OCI-LY3 (cell line): ENCODE results near the gene TRMT112.

Experiments used
- H2AFZ ChIP-seq: fragments of 200-600, 300-600 bp; shearing (Covaris generic); 2 replicates; pipeline ENCODE4 v1.6.0; 2014; ENCODE audit warnings: antibody characterized with exemption, low read depth, low read length
- H3K27ac ChIP-seq: fragments of 200-600, 300-600 bp; sonication (generic); 2 replicates; pipeline ENCODE4 v1.5.1; 2014; ENCODE audit warnings: mild to moderate bottlenecking, low read length, moderate library complexity, mixed read lengths
- H3K27me3 ChIP-seq: fragments of 200-600, 300-600 bp; sonication (generic); 2 replicates; pipeline ENCODE4 v1.6.1; 2014; ENCODE audit warnings: low read depth, low read length, mixed read lengths
- H3K36me3 ChIP-seq: fragments of 200-600, 300-600 bp; sonication (generic); replicated peaks from 2 replicates; pipeline ENCODE3; 2014; ENCODE audit warnings: low read depth, low read length, mixed read lengths
- H3K4me1 ChIP-seq: fragments of 300-600, 200-600 bp; sonication (generic); 2 replicates; pipeline ENCODE4 v1.6.1; 2014; ENCODE audit warnings: low read length, mixed read lengths
- H3K4me2 ChIP-seq: fragments of 200-600, 300-600 bp; sonication (generic); 2 replicates; pipeline ENCODE4 v1.6.1; 2014; ENCODE audit warnings: low read length, mixed read lengths
- H3K4me3 ChIP-seq: fragments of 300-600, 200-600 bp; sonication (generic); 2 replicates; pipeline ENCODE4 v1.5.1; 2014; ENCODE audit warnings: antibody characterized with exemption, mild to moderate bottlenecking, low read length, moderate library complexity
- H3K79me2 ChIP-seq: fragments of 300-600, 200-600 bp; shearing (Covaris generic); 2 replicates; pipeline ENCODE4 v1.6.1; 2014; ENCODE audit warnings: mild to moderate bottlenecking, low read length, mixed read lengths
- H3K9ac ChIP-seq: fragments of 300-600, 200-600 bp; shearing (Covaris generic); 2 replicates; pipeline ENCODE4 v1.6.0; 2014; ENCODE audit warnings: mild to moderate bottlenecking, low read length, moderate library complexity
- H3K9me3 ChIP-seq: fragments of 200-600, 300-600 bp; shearing (Covaris generic); 2 replicates; pipeline ENCODE4 v1.6.1; 2014; ENCODE audit warnings: low read length, mixed read lengths; ENCODE audit not compliant: insufficient read depth
- H4K20me1 ChIP-seq: fragments of 200-600, 300-600 bp; sonication (generic); 2 replicates; pipeline ENCODE4 v1.6.1; 2016; ENCODE audit warnings: low read length, mixed read lengths; ENCODE audit not compliant: insufficient read depth
- EZH2phosphoT487 ChIP-seq: fragments of 200-600 bp; shearing (Covaris generic); IDR thresholded peaks from 2 replicates; pipeline ENCODE4 v1.6.1; 2018; ENCODE audit warnings: antibody characterized with exemption, mixed run types, low read depth
- TF ChIP-seq, protein P1 (sequence below): fragments of 200-600, 300-600 bp; sonication (generic); IDR thresholded peaks from 2 replicates; pipeline ENCODE4 v1.5.1; 2014; ENCODE audit warnings: antibody characterized with exemption, low read length, low read depth

The TRMT112 gene

GRCh38 chr11:64298966-64299846 lies 18.2 kb downstream of the TRMT112 start:
- Histone ChIP-seq H3K27me3 (peaks cover 16% of the 10 kb centered on the region; the same call in 1 of the 2 replicates), H3K4me1 (peaks cover 12% of the 10 kb centered on the region), H3K9me3 (no peaks in the 10 kb centered on the region), H2AFZ (no peak overlapping the region), H3K27ac (no peak overlapping the region), H4K20me1 (no peaks in the 10 kb centered on the region), H3K4me2 (no peak overlapping the region), H3K36me3 (no peaks in the 10 kb centered on the region), H3K9ac (no peak overlapping the region), H3K79me2 (no peaks in the 10 kb centered on the region), H3K4me3 (no peak overlapping the region)
- TF ChIP-seq, protein P1, sequence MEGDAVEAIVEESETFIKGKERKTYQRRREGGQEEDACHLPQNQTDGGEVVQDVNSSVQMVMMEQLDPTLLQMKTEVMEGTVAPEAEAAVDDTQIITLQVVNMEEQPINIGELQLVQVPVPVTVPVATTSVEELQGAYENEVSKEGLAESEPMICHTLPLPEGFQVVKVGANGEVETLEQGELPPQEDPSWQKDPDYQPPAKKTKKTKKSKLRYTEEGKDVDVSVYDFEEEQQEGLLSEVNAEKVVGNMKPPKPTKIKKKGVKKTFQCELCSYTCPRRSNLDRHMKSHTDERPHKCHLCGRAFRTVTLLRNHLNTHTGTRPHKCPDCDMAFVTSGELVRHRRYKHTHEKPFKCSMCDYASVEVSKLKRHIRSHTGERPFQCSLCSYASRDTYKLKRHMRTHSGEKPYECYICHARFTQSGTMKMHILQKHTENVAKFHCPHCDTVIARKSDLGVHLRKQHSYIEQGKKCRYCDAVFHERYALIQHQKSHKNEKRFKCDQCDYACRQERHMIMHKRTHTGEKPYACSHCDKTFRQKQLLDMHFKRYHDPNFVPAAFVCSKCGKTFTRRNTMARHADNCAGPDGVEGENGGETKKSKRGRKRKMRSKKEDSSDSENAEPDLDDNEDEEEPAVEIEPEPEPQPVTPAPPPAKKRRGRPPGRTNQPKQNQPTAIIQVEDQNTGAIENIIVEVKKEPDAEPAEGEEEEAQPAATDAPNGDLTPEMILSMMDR: no peak
- TF ChIP-seq EZH2phosphoT487: no peak

DNA sequence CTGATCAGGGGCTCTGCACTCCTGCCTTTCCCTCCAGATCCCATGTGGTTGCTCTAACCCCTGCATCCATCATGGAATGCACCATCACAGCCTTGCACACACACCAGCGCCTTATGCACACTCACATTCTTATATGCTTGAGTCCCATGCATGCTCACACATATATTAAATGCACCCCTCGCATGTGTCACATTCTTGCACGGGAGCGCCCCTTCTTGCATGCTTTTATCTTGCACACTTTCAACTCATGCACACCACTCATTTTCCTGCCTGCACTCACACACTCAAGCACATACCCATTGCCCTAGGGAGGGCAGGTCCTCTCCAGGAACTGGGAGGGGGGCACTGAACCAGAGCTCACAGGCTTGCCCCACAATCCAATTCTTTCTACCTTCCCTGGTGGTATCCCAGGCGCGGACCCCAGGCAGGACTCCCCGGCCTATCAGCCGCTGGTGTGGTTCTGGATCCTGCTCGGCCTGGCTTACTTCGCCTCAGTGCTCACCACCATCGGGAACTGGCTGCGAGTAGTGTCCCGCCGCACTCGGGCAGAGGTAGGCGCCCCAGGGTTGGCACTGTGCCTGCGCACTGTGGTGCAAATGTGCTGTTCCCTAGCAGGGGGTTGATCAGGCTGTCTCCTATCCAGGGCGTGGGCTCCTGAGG lies 19.5 kb downstream of the TRMT112 start:
- H4K20me1 ChIP-seq: no peaks in the 10 kb centered on the region
- H3K36me3 ChIP-seq: no peaks in the 10 kb centered on the region
- H3K27me3 ChIP-seq: peaks cover 16% of the 10 kb centered on the region; the same call in 1 of the 2 replicates
- TF ChIP-seq EZH2phosphoT487: no peak
- TF ChIP-seq, protein P1: no peak
- no peaks in the 10 kb centered on the region for H3K4me1 ChIP-seq
- no peaks in the 10 kb centered on the region for H3K79me2 ChIP-seq
- H3K27ac ChIP-seq: no peak overlapping the region
- H3K9ac ChIP-seq: no peak overlapping the region
- H2AFZ ChIP-seq: no peak overlapping the region
- H3K4me3 ChIP-seq: no peak overlapping the region
- H3K4me2 ChIP-seq: no peak overlapping the region
- no peaks in the 10 kb centered on the region for H3K9me3 ChIP-seq

- Histone ChIP-seq H3K27ac (no peak overlapping the region), H3K4me3 (no peak overlapping the region), H4K20me1 (no peaks in the 10 kb centered on the region), H3K36me3 (no peaks in the 10 kb centered on the region), H3K4me1 (no peaks in the 10 kb centered on the region), H3K9ac (no peak overlapping the region), H3K27me3 (peaks cover 16% of the 10 kb centered on the region; the same call in 1 of the 2 replicates), H3K79me2 (no peaks in the 10 kb centered on the region), H3K4me2 (no peak overlapping the region), H2AFZ (no peak overlapping the region), H3K9me3 (no peaks in the 10 kb centered on the region)
- no peak for TF ChIP-seq EZH2phosphoT487
- TF ChIP-seq, protein P1: no peak
These were observed 20.3 kb downstream of the TRMT112 start for GRCh38 chr11:64296830-64297698.

GRCh38 chr11:64296236-64296635 lies 21.1 kb downstream of the TRMT112 start:
- Histone ChIP-seq H3K4me2 (no peak overlapping the region), H4K20me1 (no peaks in the 10 kb centered on the region), H3K9ac (no peak overlapping the region), H3K27ac (no peak overlapping the region), H3K4me3 (no peak overlapping the region), H3K9me3 (no peaks in the 10 kb centered on the region), H3K27me3 (peaks cover 16% of the 10 kb centered on the region; the same call in 1 of the 2 replicates), H3K36me3 (no peaks in the 10 kb centered on the region), H3K4me1 (no peaks in the 10 kb centered on the region), H2AFZ (no peak overlapping the region), H3K79me2 (no peaks in the 10 kb centered on the region)
- TF ChIP-seq EZH2phosphoT487: no peak
- TF ChIP-seq, protein P1: no peak
